Measurements from ENCODE around the gene PSME4.

PSME4 gene

GRCh38 chr2:53821810-53822209 lies 149.0 kb downstream of the PSME4 start:
- TF ChIP-seq, protein P1, sequence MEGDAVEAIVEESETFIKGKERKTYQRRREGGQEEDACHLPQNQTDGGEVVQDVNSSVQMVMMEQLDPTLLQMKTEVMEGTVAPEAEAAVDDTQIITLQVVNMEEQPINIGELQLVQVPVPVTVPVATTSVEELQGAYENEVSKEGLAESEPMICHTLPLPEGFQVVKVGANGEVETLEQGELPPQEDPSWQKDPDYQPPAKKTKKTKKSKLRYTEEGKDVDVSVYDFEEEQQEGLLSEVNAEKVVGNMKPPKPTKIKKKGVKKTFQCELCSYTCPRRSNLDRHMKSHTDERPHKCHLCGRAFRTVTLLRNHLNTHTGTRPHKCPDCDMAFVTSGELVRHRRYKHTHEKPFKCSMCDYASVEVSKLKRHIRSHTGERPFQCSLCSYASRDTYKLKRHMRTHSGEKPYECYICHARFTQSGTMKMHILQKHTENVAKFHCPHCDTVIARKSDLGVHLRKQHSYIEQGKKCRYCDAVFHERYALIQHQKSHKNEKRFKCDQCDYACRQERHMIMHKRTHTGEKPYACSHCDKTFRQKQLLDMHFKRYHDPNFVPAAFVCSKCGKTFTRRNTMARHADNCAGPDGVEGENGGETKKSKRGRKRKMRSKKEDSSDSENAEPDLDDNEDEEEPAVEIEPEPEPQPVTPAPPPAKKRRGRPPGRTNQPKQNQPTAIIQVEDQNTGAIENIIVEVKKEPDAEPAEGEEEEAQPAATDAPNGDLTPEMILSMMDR (IDR thresholded peaks at IDR 0.05; ENCODE audit: control extremely low read depth, extremely low read depth, low read depth, missing control alignments) = no peak
- ChIA-PET CTCF (interaction anchor here (1.4 kb wide), 1 partner anchor 8 kb away, joined by 3 read pairs; no protein-coding TSS in a partner anchor), POLR2A (no interaction called here)
- no peak for DNase-seq (ENCODE audit: extremely low spot score)

- TF ChIP-seq, protein P1 (IDR thresholded peaks at IDR 0.05; ENCODE audit: control extremely low read depth, extremely low read depth, low read depth, missing control alignments) = no peak
- ChIA-PET CTCF (interaction anchor here (1.3 kb wide), 1 partner anchor 884 kb away, joined by 3 read pairs; no protein-coding TSS in a partner anchor), POLR2A (no interaction called here)
- DNase-seq (ENCODE audit: extremely low spot score) = no peak
These were observed 150.1 kb downstream of the PSME4 start for GRCh38 chr2:53820711-53821110.

DNA sequence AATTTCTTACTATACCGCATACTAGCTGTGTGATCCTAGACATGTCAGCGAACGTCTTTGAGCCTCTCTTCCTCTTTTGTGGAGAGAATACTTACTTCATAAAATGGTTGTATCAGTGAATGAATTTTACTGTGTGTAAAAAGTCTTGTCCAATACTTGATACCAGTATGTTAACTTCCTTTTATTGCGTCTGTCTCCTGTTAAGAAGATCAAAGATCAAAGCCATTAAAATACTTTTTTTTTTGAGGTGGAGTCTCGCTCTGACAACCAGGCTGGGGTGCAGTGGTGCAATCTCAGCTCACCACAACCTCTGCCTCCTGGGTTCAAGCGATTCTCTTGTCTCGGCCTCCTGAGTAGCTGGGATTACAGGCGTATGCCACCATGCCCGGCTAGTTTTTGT lies 150.7 kb downstream of the PSME4 start:
- CTCF ChIA-PET = interaction anchor here (0.9 to 1.3 kb wide), 4 partner anchors 19 to 885 kb away, joined by 3 read pairs; no protein-coding TSS in a partner anchor
- TF ChIP-seq, protein P1 (IDR thresholded peaks at IDR 0.05; ENCODE audit: control extremely low read depth, extremely low read depth, low read depth, missing control alignments) = no peak
- POLR2A ChIA-PET = no interaction called here

GRCh38 chr2:53819634-53820033 lies 151.2 kb downstream of the PSME4 start:
- ChIA-PET CTCF (interaction anchor here (0.9 to 1.3 kb wide), 4 partner anchors 18 to 885 kb away, joined by 3 read pairs; no protein-coding TSS in a partner anchor), POLR2A (no interaction called here)
- no peak for DNase-seq (ENCODE audit: extremely low spot score)
- TF ChIP-seq, protein P1 (IDR thresholded peaks at IDR 0.05; ENCODE audit: control extremely low read depth, extremely low read depth, low read depth, missing control alignments) = no peak

More for the DNA sequence above, 150.7 kb downstream of the PSME4 start:
- DNase-seq (ENCODE audit: extremely low spot score) = no peak

GRCh38 chr2:53818854-53819435 lies 151.8 kb downstream of the PSME4 start:
- ChIA-PET POLR2A (no interaction called here), CTCF (interaction anchor here (0.9 to 1.1 kb wide), 3 partner anchors 18 to 94 kb away, joined by 3 read pairs; no protein-coding TSS in a partner anchor)
- DNase-seq (ENCODE audit: extremely low spot score) = no peak
- TF ChIP-seq, protein P1 (IDR thresholded peaks at IDR 0.05; ENCODE audit: control extremely low read depth, extremely low read depth, low read depth, missing control alignments) = no peak
